ENCODE results near the gene FGD3.

FGD3 gene

DNA sequence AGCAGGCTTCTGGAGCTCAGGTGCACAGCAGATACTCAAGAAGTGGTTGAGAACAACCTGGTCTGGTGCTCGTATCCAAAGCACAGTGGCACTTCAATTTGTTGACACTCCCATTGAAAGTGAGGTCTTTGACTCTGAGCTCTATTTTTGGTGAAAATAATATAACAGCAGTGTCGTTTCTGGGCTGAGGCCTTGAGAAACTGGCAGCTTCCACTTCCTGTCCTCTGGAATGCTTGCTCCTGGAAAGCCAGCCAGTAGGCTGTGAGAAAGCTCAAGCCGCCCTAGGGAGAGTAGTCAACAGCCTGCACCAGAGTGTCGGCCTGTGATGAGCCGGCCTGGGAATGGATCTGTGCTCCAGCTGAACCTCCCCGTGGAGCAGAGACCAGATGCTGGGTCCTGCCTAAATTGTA lies 104.4 kb downstream of the FGD3 start:
- no peak overlapping the region for H3K4me3 ChIP-seq (replicated peaks; ENCODE audit: low read depth, low read length)
- TF ChIP-seq, protein P1, sequence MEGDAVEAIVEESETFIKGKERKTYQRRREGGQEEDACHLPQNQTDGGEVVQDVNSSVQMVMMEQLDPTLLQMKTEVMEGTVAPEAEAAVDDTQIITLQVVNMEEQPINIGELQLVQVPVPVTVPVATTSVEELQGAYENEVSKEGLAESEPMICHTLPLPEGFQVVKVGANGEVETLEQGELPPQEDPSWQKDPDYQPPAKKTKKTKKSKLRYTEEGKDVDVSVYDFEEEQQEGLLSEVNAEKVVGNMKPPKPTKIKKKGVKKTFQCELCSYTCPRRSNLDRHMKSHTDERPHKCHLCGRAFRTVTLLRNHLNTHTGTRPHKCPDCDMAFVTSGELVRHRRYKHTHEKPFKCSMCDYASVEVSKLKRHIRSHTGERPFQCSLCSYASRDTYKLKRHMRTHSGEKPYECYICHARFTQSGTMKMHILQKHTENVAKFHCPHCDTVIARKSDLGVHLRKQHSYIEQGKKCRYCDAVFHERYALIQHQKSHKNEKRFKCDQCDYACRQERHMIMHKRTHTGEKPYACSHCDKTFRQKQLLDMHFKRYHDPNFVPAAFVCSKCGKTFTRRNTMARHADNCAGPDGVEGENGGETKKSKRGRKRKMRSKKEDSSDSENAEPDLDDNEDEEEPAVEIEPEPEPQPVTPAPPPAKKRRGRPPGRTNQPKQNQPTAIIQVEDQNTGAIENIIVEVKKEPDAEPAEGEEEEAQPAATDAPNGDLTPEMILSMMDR (IDR thresholded peaks at IDR 0.05; ENCODE audit: low read length, missing control alignments): no peak
- DNase-seq (ENCODE audit: low read depth): peak; percentile 67

DNA sequence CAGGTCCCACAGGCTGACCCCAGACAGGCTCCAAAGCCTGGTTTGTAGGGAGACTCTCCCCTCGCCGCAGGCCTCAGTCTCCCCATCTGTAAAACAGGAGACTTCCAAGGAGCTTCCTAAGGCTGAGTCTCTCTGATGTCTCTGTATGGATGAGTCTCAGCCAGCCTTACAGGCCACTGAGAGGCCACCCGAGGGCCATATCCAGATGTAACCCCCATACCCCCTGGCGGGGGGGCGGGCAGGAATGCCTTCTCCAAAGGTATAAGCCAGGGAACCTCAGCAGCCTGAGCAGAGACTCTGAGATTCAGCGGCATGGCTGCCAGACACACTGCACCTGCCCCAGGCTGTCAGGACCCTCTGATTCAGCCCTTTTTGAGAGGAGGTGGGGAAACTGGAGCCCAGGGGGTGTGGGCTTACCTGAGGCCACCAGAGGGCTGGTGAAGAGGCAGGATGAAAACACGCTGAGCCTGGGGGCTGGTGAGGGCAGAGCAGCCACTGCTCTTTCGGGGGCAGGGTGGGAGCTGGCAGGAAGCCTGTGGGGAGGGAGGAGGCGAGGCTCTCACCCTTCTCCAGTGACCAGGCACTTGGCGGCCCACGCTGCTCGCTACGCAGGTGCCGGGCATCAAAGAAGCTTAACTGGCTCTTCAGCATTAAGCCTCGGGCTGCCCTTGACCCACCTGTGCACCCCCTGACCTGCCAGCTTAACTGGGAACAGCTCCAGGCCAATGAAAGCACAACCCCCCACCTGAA lies 105.6 kb downstream of the FGD3 start:
- H3K4me3 ChIP-seq (replicated peaks; ENCODE audit: low read depth, low read length): no peak overlapping the region
- TF ChIP-seq, protein P1 (IDR thresholded peaks at IDR 0.05; ENCODE audit: low read length, missing control alignments): no peak
- DNase-seq (ENCODE audit: low read depth): no peak

DNA sequence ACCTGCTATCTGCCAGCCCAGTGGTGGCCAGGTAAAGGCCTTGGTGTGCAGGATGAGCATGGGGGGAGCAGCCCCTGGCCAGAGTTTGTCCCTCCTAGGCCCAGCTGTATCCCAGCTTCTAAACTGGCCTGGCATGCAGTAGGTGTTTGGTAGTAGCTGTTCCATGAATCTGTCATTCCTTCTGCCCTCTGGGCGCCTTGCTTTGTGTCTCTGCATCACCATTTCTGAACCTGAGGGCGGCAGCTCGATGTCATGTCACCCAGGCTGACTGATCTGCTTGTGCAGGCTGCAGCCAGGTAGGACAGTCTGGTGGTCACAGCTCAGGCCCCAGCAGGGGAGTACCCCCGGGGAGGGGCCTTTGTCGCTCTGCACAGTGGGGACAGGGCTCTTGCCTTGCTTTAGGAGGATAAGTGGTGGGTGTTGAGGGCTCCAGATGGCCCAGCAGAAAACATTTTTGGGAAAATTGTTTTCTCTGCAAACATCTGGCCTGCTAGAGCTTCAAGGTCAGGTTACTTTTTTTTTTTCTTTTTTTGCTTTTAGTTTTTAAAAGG lies 106.5 kb downstream of the FGD3 start:
- TF ChIP-seq, protein P1 (IDR thresholded peaks at IDR 0.05; ENCODE audit: low read length, missing control alignments): no peak
- H3K4me3 ChIP-seq (replicated peaks; ENCODE audit: low read depth, low read length): no peak overlapping the region
- DNase-seq (ENCODE audit: low read depth): no peak

DNA sequence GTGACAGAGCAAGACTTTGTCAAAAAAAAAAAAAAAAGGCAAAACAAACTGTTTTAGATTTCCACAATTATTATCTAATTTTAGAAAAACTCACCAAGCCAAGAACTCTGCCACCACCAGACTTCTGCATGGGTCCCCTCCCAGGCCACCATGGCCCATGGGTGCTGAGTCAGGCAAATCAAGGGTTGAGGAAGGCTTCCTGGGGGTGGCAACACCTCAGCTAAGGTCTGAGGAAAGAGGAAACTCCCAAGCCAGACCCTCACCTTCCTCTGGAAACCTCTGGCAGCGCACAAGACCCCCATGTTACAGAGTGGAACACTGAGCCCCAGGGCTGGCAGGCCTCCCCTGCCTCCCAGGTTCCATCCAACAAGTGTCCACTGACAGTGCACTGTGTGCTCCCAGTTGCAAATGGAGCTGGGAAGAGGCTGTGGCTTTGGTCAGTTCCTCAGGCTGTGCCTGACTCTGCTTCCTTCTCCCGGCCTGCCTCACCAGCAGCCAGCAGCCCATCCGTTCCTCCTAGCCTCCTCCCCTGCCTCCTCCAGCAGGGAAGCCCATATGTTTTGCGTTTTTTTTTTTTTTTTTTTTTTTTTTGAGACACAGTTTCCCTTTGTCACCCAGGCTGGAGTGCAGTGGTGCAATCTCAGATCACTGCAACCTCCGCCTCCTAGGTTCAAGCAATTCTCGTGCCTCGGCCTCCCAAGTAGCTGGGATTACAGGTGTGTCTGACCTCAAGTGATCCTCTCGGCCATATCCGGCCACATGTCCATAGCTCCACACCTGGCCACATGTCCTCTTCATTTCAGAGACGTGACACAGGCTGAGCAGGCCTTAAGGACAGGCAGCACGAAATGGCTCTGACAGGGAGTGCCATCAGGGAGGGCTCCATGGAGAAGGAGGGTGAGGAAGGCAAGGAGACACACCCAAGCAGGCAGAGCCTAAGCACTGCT lies 107.7 kb downstream of the FGD3 start:
- no peak for DNase-seq (ENCODE audit: low read depth)
- TF ChIP-seq, protein P1 (IDR thresholded peaks at IDR 0.05; ENCODE audit: low read length, missing control alignments): no peak
- no peak overlapping the region for H3K4me3 ChIP-seq (replicated peaks; ENCODE audit: low read depth, low read length)

DNA sequence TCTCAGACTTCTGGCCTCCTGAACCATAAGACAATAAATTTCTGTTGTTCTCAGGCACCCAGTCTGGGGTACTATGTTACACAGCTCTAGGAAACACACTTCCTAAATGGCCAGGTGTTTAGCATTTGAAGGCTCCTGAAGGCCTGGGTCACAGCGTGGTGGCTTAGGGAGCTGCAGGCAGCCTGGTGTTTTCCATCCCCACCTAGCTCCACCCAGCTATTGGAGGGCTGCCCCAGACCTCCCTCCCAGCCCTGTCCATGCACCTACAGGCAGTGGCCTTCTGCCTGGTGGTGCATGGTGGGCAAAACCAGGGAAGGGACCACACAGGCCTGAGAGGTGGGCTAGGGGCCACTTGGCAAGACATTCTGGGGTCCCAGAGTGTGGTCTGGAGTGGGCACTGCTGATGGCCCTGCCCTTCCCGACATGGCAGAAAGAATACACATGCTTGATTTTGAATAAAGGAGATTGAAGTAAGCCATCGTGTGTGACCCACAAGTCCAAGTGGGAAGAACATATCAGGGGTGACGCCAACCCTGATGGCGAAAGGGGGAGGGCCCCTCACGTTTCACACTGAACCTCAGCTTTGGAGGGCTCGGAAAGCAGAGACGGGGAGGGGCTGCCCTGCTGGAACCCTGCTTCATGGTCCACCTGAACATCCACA lies 109.8 kb downstream of the FGD3 start:
- DNase-seq (ENCODE audit: low read depth): no peak
- no peak overlapping the region for H3K4me3 ChIP-seq (replicated peaks; ENCODE audit: low read depth, low read length)
- TF ChIP-seq, protein P1 (IDR thresholded peaks at IDR 0.05; ENCODE audit: low read length, missing control alignments): no peak

DNA sequence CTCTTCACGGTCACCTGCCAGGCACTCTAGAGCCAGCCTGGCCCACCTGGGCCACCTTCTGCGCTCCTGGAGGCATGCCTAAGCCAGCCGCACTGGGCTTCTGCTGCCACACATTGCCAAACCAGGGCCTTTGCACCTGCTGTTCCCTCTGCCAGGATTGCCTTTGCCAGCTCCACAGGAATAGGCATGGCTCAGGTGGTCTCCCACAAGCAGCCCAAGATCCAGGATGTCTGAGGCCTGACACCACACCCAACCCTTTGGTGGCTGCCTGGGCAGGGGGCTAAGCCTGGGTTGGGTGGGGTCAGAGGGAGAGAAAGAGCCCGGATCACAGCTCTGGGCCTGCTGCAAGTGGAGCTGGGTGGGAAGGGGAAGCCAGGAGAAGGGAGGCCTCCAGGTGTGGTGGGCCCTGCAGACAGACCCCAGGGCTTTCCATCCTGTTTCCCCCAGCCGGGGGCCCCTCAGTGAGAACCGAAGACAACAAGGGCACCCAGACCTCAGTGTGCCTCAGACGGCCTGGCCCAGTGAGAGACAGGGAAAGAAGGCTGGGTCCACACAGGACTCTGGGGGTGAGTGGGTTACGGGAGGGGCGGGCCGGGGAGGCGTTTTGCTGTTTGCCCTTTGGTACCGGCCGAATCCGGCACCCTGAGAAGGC lies 110.5 kb downstream of the FGD3 start:
- no peak for DNase-seq (ENCODE audit: low read depth)
- no peak overlapping the region for H3K4me3 ChIP-seq (replicated peaks; ENCODE audit: low read depth, low read length)
- TF ChIP-seq, protein P1 (IDR thresholded peaks at IDR 0.05; ENCODE audit: low read length, missing control alignments): no peak
